Body of pancreas (tissue), 4 donors: ENCODE measurements around the gene GLYATL1.

Experiments
- CTCF ChIP-seq, 7 experiments: fragments of 450-650 bp in 4 of 7; fragments of 200-600 bp in 3 of 7; sonication (generic) in 3 of 7; IDR thresholded peaks; one replicate each; pipeline ENCODE4 v1.5.1; 2016 to 2019; ENCODE audit warnings: antibody characterized with exemption in 7 of 7
- POLR2A ChIP-seq, 3 donors: fragments of 450-650 bp; IDR thresholded peaks; one replicate each; pipeline ENCODE4 v1.6.1; 2016; ENCODE audit warnings: antibody characterized with exemption in 3 of 3, mild to moderate bottlenecking in 2 of 3

GRCh38 chr11:58992489-58992888, 53.2 kb downstream of the GLYATL1 start:
- TF ChIP-seq CTCF (IDR thresholded peaks at IDR 0.05) (no peak), POLR2A (IDR thresholded peaks at IDR 0.05) (no peak)
